Measurements from ENCODE around the gene PSMB5. TPM values are rescaled to one million over a fixed set of nuclear protein-coding genes. Genes with fewer than 3 reads are reported as not detected.

PSMB5 gene
- total and polyA plus RNA-seq, 4 donors: 74.0 to 152 (median 95.4) TPM

GRCh38 chr14:23023795-23024152, 10.9 kb downstream of the PSMB5 start:
- TF ChIP-seq JUND (IDR thresholded peaks at IDR 0.05) (no peak), TAF1 (conservative IDR thresholded peaks at IDR 0.05) (no peak), FOXA2 (IDR thresholded peaks at IDR 0.05) (no peak), EGR1 (IDR thresholded peaks at IDR 0.05; ENCODE audit: low read depth in 2 of 2) (no peak), ATF3 (IDR thresholded peaks at IDR 0.05) (no peak), HNF4A (conservative IDR thresholded peaks at IDR 0.05) (no peak), HNF4G (IDR thresholded peaks at IDR 0.05) (no peak), ZBTB33 (IDR thresholded peaks at IDR 0.05) (no peak), YY1 (IDR thresholded peaks at IDR 0.05) (no peak), MAX (IDR thresholded peaks at IDR 0.05) (no peak), RXRA (IDR thresholded peaks at IDR 0.05) (no peak), CTCF (IDR thresholded peaks at IDR 0.05; ENCODE audit: low read depth, low read length, missing input control) (no peak)
- H3K27ac ChIP-seq (ENCODE audit: low read depth in 1 of 2, low read length in 2 of 2): no peak overlapping the region
- H3K27me3 ChIP-seq (ENCODE audit: control insufficient read depth in 4 of 4, insufficient read depth in 4 of 4, low read length in 3 of 4): no peaks in the 10 kb centered on the region
- DNase-seq (ENCODE audit: low spot score): no peak
- H3K9ac ChIP-seq (ENCODE audit: low read depth in 1 of 2, low read length in 2 of 2): no peak overlapping the region
- no peaks in the 10 kb centered on the region for H3K9me3 ChIP-seq (ENCODE audit: control insufficient read depth in 4 of 4, low read length in 3 of 4)
- 92% methylated on average over 2 of the region's 2 CpGs for WGBS
- H3K4me1 ChIP-seq (ENCODE audit: control insufficient read depth in 4 of 4, insufficient read depth in 4 of 4, low read length in 3 of 4): peaks cover 0 to 2% (median 0%) of the 10 kb centered on the region in 4 donors
- H3K4me3 ChIP-seq (ENCODE audit: low read depth in 1 of 3, low read length in 3 of 3): no peak overlapping the region
- peaks cover 3 to 23% (median 10%) of the 10 kb centered on the region in 4 donors for H3K36me3 ChIP-seq (ENCODE audit: control insufficient read depth in 4 of 4, insufficient read depth in 3 of 4, low read depth in 1 of 4, low read length in 3 of 4)

GRCh38 chr14:23023022-23023794, 11.5 kb downstream of the PSMB5 start:
- Histone ChIP-seq H3K36me3 (ENCODE audit: control insufficient read depth in 4 of 4, insufficient read depth in 3 of 4, low read depth in 1 of 4, low read length in 3 of 4) (peaks cover 0 to 19% (median 10%) of the 10 kb centered on the region in 4 donors), H3K4me1 (ENCODE audit: control insufficient read depth in 4 of 4, insufficient read depth in 4 of 4, low read length in 3 of 4) (no peaks in the 10 kb centered on the region), H3K27ac (ENCODE audit: low read depth in 1 of 2, low read length in 2 of 2) (no peak overlapping the region), H3K9me3 (ENCODE audit: control insufficient read depth in 4 of 4, low read length in 3 of 4) (no peaks in the 10 kb centered on the region), H3K27me3 (ENCODE audit: control insufficient read depth in 4 of 4, insufficient read depth in 4 of 4, low read length in 3 of 4) (no peaks in the 10 kb centered on the region), H3K9ac (ENCODE audit: low read depth in 1 of 2, low read length in 2 of 2) (no peak overlapping the region), H3K4me3 (ENCODE audit: low read depth in 1 of 3, low read length in 3 of 3) (no peak overlapping the region)
- TF ChIP-seq FOXA1 (IDR thresholded peaks at IDR 0.05) (no peak), EGR1 (IDR thresholded peaks at IDR 0.05; ENCODE audit: low read depth in 2 of 2) (no peak)
- 87% methylated on average over 8 of the region's 8 CpGs for WGBS
- no peak for DNase-seq (ENCODE audit: low spot score)

- Histone ChIP-seq H3K9me3 (ENCODE audit: control insufficient read depth in 4 of 4, low read length in 3 of 4) (no peaks in the 10 kb centered on the region), H3K36me3 (ENCODE audit: control insufficient read depth in 4 of 4, insufficient read depth in 3 of 4, low read depth in 1 of 4, low read length in 3 of 4) (peaks cover 0 to 13% (median 8%) of the 10 kb centered on the region in 4 donors), H3K9ac (ENCODE audit: low read depth in 1 of 2, low read length in 2 of 2) (no peak overlapping the region), H3K27ac (ENCODE audit: low read depth in 1 of 2, low read length in 2 of 2) (no peak overlapping the region), H3K27me3 (ENCODE audit: control insufficient read depth in 4 of 4, insufficient read depth in 4 of 4, low read length in 3 of 4) (no peaks in the 10 kb centered on the region), H3K4me3 (ENCODE audit: low read depth in 1 of 3, low read length in 3 of 3) (no peak overlapping the region), H3K4me1 (ENCODE audit: control insufficient read depth in 4 of 4, insufficient read depth in 4 of 4, low read length in 3 of 4) (no peaks in the 10 kb centered on the region)
- 77% methylated on average over 7 of the region's 7 CpGs for WGBS
- DNase-seq (ENCODE audit: low spot score): no peak
- TF ChIP-seq JUND (IDR thresholded peaks at IDR 0.05) (no peak), CTCF (IDR thresholded peaks at IDR 0.05; ENCODE audit: low read depth, low read length, missing input control) (no peak), ZBTB33 (IDR thresholded peaks at IDR 0.05) (no peak), NR2F2 (IDR thresholded peaks at IDR 0.05) (no peak), RXRA (IDR thresholded peaks at IDR 0.05) (no peak), FOXA1 (IDR thresholded peaks at IDR 0.05) (no peak), MAX (IDR thresholded peaks at IDR 0.05) (no peak), HNF4G (IDR thresholded peaks at IDR 0.05) (no peak), RAD21 (IDR thresholded peaks at IDR 0.05) (no peak), EGR1 (IDR thresholded peaks at IDR 0.05; ENCODE audit: low read depth in 2 of 2) (no peak), ATF3 (IDR thresholded peaks at IDR 0.05) (no peak), FOXA2 (IDR thresholded peaks at IDR 0.05) (no peak)
Measured at GRCh38 chr14:23021889-23022442, 12.7 kb downstream of the PSMB5 start.
